Liver (tissue), 9 donors: ENCODE measurements around the gene COLEC12. TPM values are rescaled to one million over a fixed set of nuclear protein-coding genes. Genes with fewer than 3 reads are reported as not detected.

Experiments used
- DNase-seq: peaks from one replicate; pipeline ENCODE4 v3.0.0-alpha.2; 2017; ENCODE audit warnings: low spot score
- H3K27ac ChIP-seq, 2 donors: one replicate each; pipeline ENCODE4 v1.7.0; 2013; ENCODE audit warnings: inconsistent platforms in 2 of 2, low read length in 2 of 2, control low read depth in 1 of 2, low read depth in 1 of 2, mild to moderate bottlenecking in 1 of 2
- H3K27me3 ChIP-seq, 4 donors: one replicate each; pipeline versions ENCODE4 v1.6.1 to v1.7.0; 2013; ENCODE audit warnings: low read length in 3 of 4, inconsistent platforms in 1 of 4, mild to moderate bottlenecking in 1 of 4, moderate library complexity in 1 of 4; ENCODE audit not compliant: control insufficient read depth in 4 of 4, insufficient read depth in 4 of 4
- H3K36me3 ChIP-seq, 4 donors: one replicate each; pipeline versions ENCODE4 v1.6.1 to v1.7.0; 2013; ENCODE audit warnings: low read length in 3 of 4, mild to moderate bottlenecking in 3 of 4, low read depth in 1 of 4, moderate library complexity in 1 of 4; ENCODE audit not compliant: control insufficient read depth in 4 of 4, insufficient read depth in 3 of 4
- H3K4me1 ChIP-seq, 4 donors: one replicate each; pipeline versions ENCODE4 v1.6.1 to v1.7.0; 2013; ENCODE audit warnings: low read length in 3 of 4, mild to moderate bottlenecking in 3 of 4, moderate library complexity in 1 of 4; ENCODE audit not compliant: control insufficient read depth in 4 of 4, insufficient read depth in 4 of 4
- H3K4me3 ChIP-seq, 3 donors: one replicate each; pipeline versions ENCODE4 v1.6.1 to v1.7.0; 2013; ENCODE audit warnings: low read length in 3 of 3, control low read depth in 1 of 3, low read depth in 1 of 3, mild to moderate bottlenecking in 1 of 3
- H3K9ac ChIP-seq, 2 donors: one replicate each; pipeline ENCODE4 v1.7.0; 2013; ENCODE audit warnings: low read length in 2 of 2, mild to moderate bottlenecking in 2 of 2, moderate library complexity in 2 of 2, control low read depth in 1 of 2, low read depth in 1 of 2
- H3K9me3 ChIP-seq, 4 donors: one replicate each; pipeline versions ENCODE4 v1.6.1 to v1.7.0; 2013; ENCODE audit warnings: low read length in 3 of 4; ENCODE audit not compliant: control insufficient read depth in 4 of 4
- EGR1 ChIP-seq, 2 donors: IDR thresholded peaks; 2 replicates each; pipeline ENCODE4 v1.6.1; 2016 to 2018; ENCODE audit warnings: antibody characterized with exemption in 2 of 2, low read depth in 2 of 2
- FOXA1 ChIP-seq: IDR thresholded peaks from 2 replicates; pipeline ENCODE4 v1.6.1; 2016; ENCODE audit warnings: antibody characterized with exemption
- HNF4A ChIP-seq, 2 donors: conservative IDR thresholded peaks; 2 replicates each; pipeline ENCODE4 v1.6.1; 2016; ENCODE audit warnings: antibody characterized with exemption in 2 of 2, mild to moderate bottlenecking in 2 of 2
- JUND ChIP-seq, 2 donors: IDR thresholded peaks; 2 replicates each; pipeline ENCODE4 v1.6.1; 2016; ENCODE audit warnings: antibody characterized with exemption in 2 of 2
- TAF1 ChIP-seq: conservative IDR thresholded peaks from 2 replicates; pipeline ENCODE4 v1.6.1; 2016; ENCODE audit warnings: antibody characterized with exemption, mild to moderate bottlenecking
- WGBS: extraction: QIAGEN DNeasy Blood & Tissue Kit; methylation state at CpG from one replicate; pipeline ENCODE4 v1.1.7; 2013; 5-methylcytosine and 5-hydroxymethylcytosine counted together
- polyA plus RNA-seq, 2 donors: library from polyadenylated mRNA; stranded (reverse) in 1 of 2; unstranded in 1 of 2; fragments of 200-250 nt in 1 of 2; fragments of >200 nt in 1 of 2; fragmentation: Nextera tagmentation in 1 of 2; extraction: Ambion mirVana in 1 of 2; gene quantifications; one replicate each; pipeline versions ENCODE4 v1.2.1 to v1.2.3, GENCODE V29; 2013 to 2015
- total RNA-seq, 2 donors: library from RNA; depleted of rRNA; stranded (reverse); fragments of >200 nt; gene quantifications; one replicate each; pipeline ENCODE4 v1.2.3, GENCODE V29; 2014
- TF ChIP-seq, protein P1 (sequence below): IDR thresholded peaks from 2 replicates; pipeline ENCODE4 v1.6.1; 2016; ENCODE audit warnings: antibody characterized with exemption
- TF ChIP-seq, protein P2 (sequence below): IDR thresholded peaks from 2 replicates; pipeline ENCODE4 v1.6.1; 2016; ENCODE audit warnings: antibody characterized with exemption, mild to moderate bottlenecking
- TF ChIP-seq, protein P3 (sequence below): fragments of 150-350 bp; IDR thresholded peaks from 2 replicates; pipeline ENCODE4 v1.5.1; 2017; ENCODE audit warnings: improper control_type of control experiment, low read depth, low read length; ENCODE audit not compliant: missing input control
- donor health status: healthy.
- donor health status: healthy.
- donor health status: healthy.
- donor health status: healthy.
- donor health status: healthy.

COLEC12 gene
- total and polyA plus RNA-seq, 4 donors = 0.03 to 1.6 (median 0.28) TPM

DNA sequence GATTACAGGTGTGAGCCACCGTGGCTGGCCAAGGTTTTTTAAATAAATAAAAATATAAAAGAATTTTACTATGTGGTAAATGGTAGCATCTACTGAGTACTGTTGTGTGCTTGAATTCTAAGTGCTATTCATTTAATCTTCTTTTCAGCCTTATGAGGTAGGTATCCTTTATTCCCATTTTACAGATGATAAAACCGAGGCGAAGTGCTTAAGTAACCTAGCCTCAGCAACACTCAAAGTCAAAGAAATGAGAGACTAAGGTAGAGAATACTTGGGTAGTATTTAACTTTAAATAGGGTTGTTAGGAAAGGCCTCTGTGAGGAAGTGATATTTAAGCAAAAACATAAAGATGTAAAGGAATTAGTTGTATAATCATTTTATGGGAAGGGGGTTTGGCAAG lies 227.0 kb downstream of the COLEC12 start:
- Histone ChIP-seq H3K9ac (no peak overlapping the region), H3K9me3 (no peaks in the 10 kb centered on the region), H3K4me1 (peaks cover 0 to 12% (median 9%) of the 10 kb centered on the region in 4 donors), H3K36me3 (no peaks in the 10 kb centered on the region), H3K27me3 (no peaks in the 10 kb centered on the region), H3K4me3 (no peak overlapping the region), H3K27ac (no peak overlapping the region)
- WGBS = 98% methylated on average over 3 of the region's 3 CpGs
- TF ChIP-seq, protein P1, sequence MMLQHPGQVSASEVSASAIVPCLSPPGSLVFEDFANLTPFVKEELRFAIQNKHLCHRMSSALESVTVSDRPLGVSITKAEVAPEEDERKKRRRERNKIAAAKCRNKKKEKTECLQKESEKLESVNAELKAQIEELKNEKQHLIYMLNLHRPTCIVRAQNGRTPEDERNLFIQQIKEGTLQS = no peak
- TF ChIP-seq HNF4A (conservative IDR thresholded peaks at IDR 0.05) (no peak), TAF1 (no peak), FOXA1 (no peak)
- DNase-seq = no peak

DNA sequence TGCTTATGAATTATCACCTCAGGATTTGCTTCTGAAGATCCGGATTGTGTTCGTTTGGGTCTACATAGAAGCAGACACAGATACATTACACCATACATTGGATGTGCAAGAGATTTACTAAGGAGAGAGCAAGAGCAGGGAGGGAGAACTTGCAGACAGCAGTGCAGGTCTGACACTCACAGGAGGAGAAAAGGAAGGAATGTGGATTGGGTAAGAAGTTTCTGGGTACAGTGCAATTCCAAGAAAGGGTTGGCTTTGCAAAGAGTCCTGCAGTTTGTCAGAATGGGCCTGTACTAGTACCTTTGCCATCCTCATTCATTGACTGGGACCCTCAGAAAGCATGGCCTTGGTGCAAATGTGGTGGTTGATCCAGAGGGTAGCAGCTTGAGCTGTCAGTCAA lies 227.9 kb downstream of the COLEC12 start:
- H3K4me1 ChIP-seq = peaks cover 0 to 12% (median 9%) of the 10 kb centered on the region in 4 donors
- H3K27ac ChIP-seq = no peak overlapping the region
- no peaks in the 10 kb centered on the region for H3K36me3 ChIP-seq
- H3K4me3 ChIP-seq = no peak overlapping the region
- H3K27me3 ChIP-seq = no peaks in the 10 kb centered on the region
- TF ChIP-seq, protein P2, sequence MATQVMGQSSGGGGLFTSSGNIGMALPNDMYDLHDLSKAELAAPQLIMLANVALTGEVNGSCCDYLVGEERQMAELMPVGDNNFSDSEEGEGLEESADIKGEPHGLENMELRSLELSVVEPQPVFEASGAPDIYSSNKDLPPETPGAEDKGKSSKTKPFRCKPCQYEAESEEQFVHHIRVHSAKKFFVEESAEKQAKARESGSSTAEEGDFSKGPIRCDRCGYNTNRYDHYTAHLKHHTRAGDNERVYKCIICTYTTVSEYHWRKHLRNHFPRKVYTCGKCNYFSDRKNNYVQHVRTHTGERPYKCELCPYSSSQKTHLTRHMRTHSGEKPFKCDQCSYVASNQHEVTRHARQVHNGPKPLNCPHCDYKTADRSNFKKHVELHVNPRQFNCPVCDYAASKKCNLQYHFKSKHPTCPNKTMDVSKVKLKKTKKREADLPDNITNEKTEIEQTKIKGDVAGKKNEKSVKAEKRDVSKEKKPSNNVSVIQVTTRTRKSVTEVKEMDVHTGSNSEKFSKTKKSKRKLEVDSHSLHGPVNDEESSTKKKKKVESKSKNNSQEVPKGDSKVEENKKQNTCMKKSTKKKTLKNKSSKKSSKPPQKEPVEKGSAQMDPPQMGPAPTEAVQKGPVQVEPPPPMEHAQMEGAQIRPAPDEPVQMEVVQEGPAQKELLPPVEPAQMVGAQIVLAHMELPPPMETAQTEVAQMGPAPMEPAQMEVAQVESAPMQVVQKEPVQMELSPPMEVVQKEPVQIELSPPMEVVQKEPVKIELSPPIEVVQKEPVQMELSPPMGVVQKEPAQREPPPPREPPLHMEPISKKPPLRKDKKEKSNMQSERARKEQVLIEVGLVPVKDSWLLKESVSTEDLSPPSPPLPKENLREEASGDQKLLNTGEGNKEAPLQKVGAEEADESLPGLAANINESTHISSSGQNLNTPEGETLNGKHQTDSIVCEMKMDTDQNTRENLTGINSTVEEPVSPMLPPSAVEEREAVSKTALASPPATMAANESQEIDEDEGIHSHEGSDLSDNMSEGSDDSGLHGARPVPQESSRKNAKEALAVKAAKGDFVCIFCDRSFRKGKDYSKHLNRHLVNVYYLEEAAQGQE = no peak
- TF ChIP-seq JUND (IDR thresholded peaks at IDR 0.05) = no peak
- H3K9ac ChIP-seq = no peak overlapping the region
- 96% methylated on average over 2 of the region's 2 CpGs for WGBS
- H3K9me3 ChIP-seq = no peaks in the 10 kb centered on the region
- no peak for DNase-seq

DNA sequence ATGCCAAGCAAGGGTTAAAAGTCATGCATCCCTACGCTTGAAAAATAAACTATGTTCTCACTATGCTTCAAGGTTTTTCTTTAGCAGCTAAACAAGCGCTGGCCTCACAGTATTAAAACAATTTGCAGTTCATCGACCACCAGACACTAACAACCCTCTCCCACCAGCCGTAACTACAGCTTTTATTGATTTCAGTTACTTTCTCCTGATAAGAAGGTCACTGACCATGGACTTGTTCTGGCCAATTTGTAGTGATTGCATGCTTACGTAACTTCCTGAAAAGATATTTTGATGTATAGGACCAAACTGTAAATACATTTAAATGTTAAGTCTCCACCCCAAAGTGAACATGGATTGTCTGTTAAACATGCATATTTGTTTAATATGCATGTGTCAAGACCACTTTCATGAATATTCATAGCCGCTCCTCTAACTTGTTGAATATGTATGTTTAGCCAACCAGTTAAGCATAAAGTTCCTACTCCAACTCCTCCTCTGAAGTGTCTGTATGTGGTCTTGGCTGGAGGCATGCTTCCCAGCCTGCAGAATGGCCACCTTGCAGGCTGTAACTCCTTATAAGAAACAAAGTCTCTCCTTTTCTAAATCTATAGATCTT lies 230.9 kb downstream of the COLEC12 start:
- H3K4me3 ChIP-seq = peak overlapping the region in 2 of 3 donors; percentile 77 to 85
- TF ChIP-seq EGR1 (IDR thresholded peaks at IDR 0.05; ENCODE audit: low read depth in 2 of 2) = no peak
- TF ChIP-seq, protein P3, sequence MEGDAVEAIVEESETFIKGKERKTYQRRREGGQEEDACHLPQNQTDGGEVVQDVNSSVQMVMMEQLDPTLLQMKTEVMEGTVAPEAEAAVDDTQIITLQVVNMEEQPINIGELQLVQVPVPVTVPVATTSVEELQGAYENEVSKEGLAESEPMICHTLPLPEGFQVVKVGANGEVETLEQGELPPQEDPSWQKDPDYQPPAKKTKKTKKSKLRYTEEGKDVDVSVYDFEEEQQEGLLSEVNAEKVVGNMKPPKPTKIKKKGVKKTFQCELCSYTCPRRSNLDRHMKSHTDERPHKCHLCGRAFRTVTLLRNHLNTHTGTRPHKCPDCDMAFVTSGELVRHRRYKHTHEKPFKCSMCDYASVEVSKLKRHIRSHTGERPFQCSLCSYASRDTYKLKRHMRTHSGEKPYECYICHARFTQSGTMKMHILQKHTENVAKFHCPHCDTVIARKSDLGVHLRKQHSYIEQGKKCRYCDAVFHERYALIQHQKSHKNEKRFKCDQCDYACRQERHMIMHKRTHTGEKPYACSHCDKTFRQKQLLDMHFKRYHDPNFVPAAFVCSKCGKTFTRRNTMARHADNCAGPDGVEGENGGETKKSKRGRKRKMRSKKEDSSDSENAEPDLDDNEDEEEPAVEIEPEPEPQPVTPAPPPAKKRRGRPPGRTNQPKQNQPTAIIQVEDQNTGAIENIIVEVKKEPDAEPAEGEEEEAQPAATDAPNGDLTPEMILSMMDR = no peak
- peak in 1 of 2 donors; percentile 23 for TF ChIP-seq HNF4A (conservative IDR thresholded peaks at IDR 0.05)
- no peak for TF ChIP-seq FOXA1
- 37% methylated on average over 6 of the region's 6 CpGs for WGBS
- no peaks in the 10 kb centered on the region for H3K9me3 ChIP-seq
- H3K9ac ChIP-seq = no peak overlapping the region
- H3K36me3 ChIP-seq = peaks cover 0 to 3% (median under 1%) of the 10 kb centered on the region in 4 donors
- peaks cover 2 to 22% (median 13%) of the 10 kb centered on the region in 4 donors for H3K4me1 ChIP-seq
- no peak overlapping the region for H3K27ac ChIP-seq
- DNase-seq = no peak
- H3K27me3 ChIP-seq = no peaks in the 10 kb centered on the region
